ENCODE measurements around the gene DMAC2L.

Gene DMAC2L

GRCh38 chr14:50366115-50366514 is 54.0 kb downstream of the DMAC2L start:
- TF ChIP-seq CTCF (IDR thresholded peaks at IDR 0.05; ENCODE audit: insufficient read depth, low read depth, low read length, missing control alignments): no peak
- no peak for DNase-seq (ENCODE audit: low read depth)
- H3K4me3 ChIP-seq (ENCODE audit: low read depth, low read length): no peak overlapping the region

- DNase-seq (ENCODE audit: low read depth): no peak
- no peak for TF ChIP-seq CTCF (IDR thresholded peaks at IDR 0.05; ENCODE audit: insufficient read depth, low read depth, low read length, missing control alignments)
- no peak overlapping the region for H3K4me3 ChIP-seq (ENCODE audit: low read depth, low read length)
These were observed 54.5 kb downstream of the DMAC2L start for GRCh38 chr14:50366589-50366988.

- DNase-seq (ENCODE audit: low read depth): no peak
- TF ChIP-seq CTCF (IDR thresholded peaks at IDR 0.05; ENCODE audit: insufficient read depth, low read depth, low read length, missing control alignments): no peak
- H3K4me3 ChIP-seq (ENCODE audit: low read depth, low read length): no peak overlapping the region
These were observed 59.4 kb downstream of the DMAC2L start for GRCh38 chr14:50371546-50371945.

- no peak for DNase-seq (ENCODE audit: low read depth)
- H3K4me3 ChIP-seq (ENCODE audit: low read depth, low read length): no peak overlapping the region
- no peak for TF ChIP-seq CTCF (IDR thresholded peaks at IDR 0.05; ENCODE audit: insufficient read depth, low read depth, low read length, missing control alignments)
These were observed 61.8 kb downstream of the DMAC2L start for GRCh38 chr14:50373959-50374358.

- no peak overlapping the region for H3K4me3 ChIP-seq (ENCODE audit: low read depth, low read length)
- DNase-seq (ENCODE audit: low read depth): no peak
- TF ChIP-seq CTCF (IDR thresholded peaks at IDR 0.05; ENCODE audit: insufficient read depth, low read depth, low read length, missing control alignments): no peak
These were observed 63.6 kb downstream of the DMAC2L start for GRCh38 chr14:50375760-50376159.

All from GM12865 (cell line).